SH-SY5Y (cell line): ENCODE results near the gene TULP4.

ENCODE experiments used
- GATA2 ChIP-seq: IDR thresholded peaks from 2 replicates; pipeline ENCODE4 v1.6.1; 2011; ENCODE audit warnings: mild to moderate bottlenecking, low read depth, low read length
- GATA3 ChIP-seq: IDR thresholded peaks from 2 replicates; pipeline ENCODE4 v1.6.1; 2011; ENCODE audit warnings: low read depth, mild to moderate bottlenecking, low read length, moderate library complexity

- no peak for TF ChIP-seq GATA2
- TF ChIP-seq GATA3 = no peak
These were observed 206.2 kb downstream of the TULP4 start for GRCh38 chr6:158518191-158519127.
